ENCODE data around the gene SLC8A1. TPM values are rescaled to one million over a fixed set of nuclear protein-coding genes. Genes with fewer than 3 reads are reported as not detected.

Gene SLC8A1
- total and polyA plus RNA-seq, 2 of the 13 experiments (the other 11 are each of a cell fraction or from before 2014, with no cell fraction given): not detected

GRCh38 chr2:40434731-40435271 lies 17.1 kb downstream of the SLC8A1 start (continued):
- TF ChIP-seq ZNF816 (CRISPR knock-in tag; IDR thresholded peaks at IDR 0.05; ENCODE audit: borderline replicate concordance) (no peak), FOXC1 (CRISPR knock-in tag; IDR thresholded peaks at IDR 0.05; ENCODE audit: borderline replicate concordance) (no peak), ZFP91 (CRISPR knock-in tag; IDR thresholded peaks at IDR 0.05; ENCODE audit: borderline replicate concordance) (no peak)

- Histone ChIP-seq H3K9me3 (ENCODE audit: low read length) (no peaks in the 10 kb centered on the region), H3K36me3 (replicated peaks in 1 of 2; ENCODE audit: control insufficient read depth in 1 of 2, insufficient read depth in 2 of 2, low read length in 2 of 2) (no peaks in the 10 kb centered on the region), H3K79me2 (ENCODE audit: insufficient read depth, low read length) (no peaks in the 10 kb centered on the region), H3K4me3 (replicated peaks in 1 of 3; ENCODE audit: insufficient read depth in 1 of 3, low read depth in 2 of 3, low read length in 3 of 3) (no peak overlapping the region), H3K4me1 (ENCODE audit: insufficient read depth, low read length) (no peaks in the 10 kb centered on the region), H2AFZ (ENCODE audit: low read length) (no peak overlapping the region), H3K27ac (ENCODE audit: extremely low read length, insufficient read depth, low read length) (no peak overlapping the region), H3K4me2 (ENCODE audit: low read depth, low read length) (no peak overlapping the region), H4K20me1 (ENCODE audit: insufficient read depth, low read length) (no peaks in the 10 kb centered on the region), H3K9ac (ENCODE audit: insufficient read depth, low read depth, low read length) (no peak overlapping the region), H3K27me3 (ENCODE audit: control insufficient read depth in 1 of 2, insufficient read depth in 2 of 2, low read length in 2 of 2) (no peaks in the 10 kb centered on the region)
- FAIRE-seq (no peak), ATAC-seq (no peak), DNase-seq (ENCODE audit: low spot score) (no peak)
- in situ Hi-C loops (cut with HindIII; ENCODE audit: extremely low pct_ligation_motif_present, low pct_unique_long_range_greater_than_20kb): no loop called here
- BruUV-seq (replicated peaks): no TSS peak
- intact Hi-C loops (cut with micrococcal nuclease; ENCODE audit: unreplicated experiment): no loop called here
- ChIA-PET CTCF (ENCODE audit: low intra/inter-chr PET ratio, low total read pairs) (no interaction called here), POLR2A (no interaction called here)
- TF ChIP-seq MBNL3 (CRISPR knock-in tag; conservative IDR thresholded peaks at IDR 0.05) (no peak), FOXP4 (CRISPR knock-in tag; IDR thresholded peaks at IDR 0.05) (no peak), ZNF775 (CRISPR knock-in tag; IDR thresholded peaks at IDR 0.05; ENCODE audit: borderline replicate concordance) (no peak), CEBPZ (IDR thresholded peaks at IDR 0.05; ENCODE audit: low read length) (no peak), GFI1 (CRISPR knock-in tag; IDR thresholded peaks at IDR 0.05; ENCODE audit: borderline replicate concordance) (no peak), RBM39 (IDR thresholded peaks at IDR 0.05; ENCODE audit: low read depth, low read length, poor library complexity, severe bottlenecking) (no peak), ZUFSP (CRISPR knock-in tag; IDR thresholded peaks at IDR 0.05; ENCODE audit: borderline replicate concordance) (no peak), TFDP2 (CRISPR knock-in tag; IDR thresholded peaks at IDR 0.05) (no peak)
- WGBS (ENCODE audit: low lambda C conversion rate): 0% methylated on average over 1 of the region's 1 CpG
Observed at GRCh38 chr2:40433736-40434135, 18.2 kb downstream of the SLC8A1 start.
